Tibial artery (tissue), 4 donors: ENCODE measurements around the gene MARCKS.
A peak's percentile ranks its signal among the peaks of the same experiment; 100 is the strongest.

Source experiments
- DNase-seq, 2 donors: peaks; one replicate each; pipeline ENCODE4 v3.0.0-alpha.2; 2019
- H3K27ac ChIP-seq, 2 donors: fragments of 200-600 bp; sonication (generic) in 1 of 2; 1 replicate in 1 of 2; 2 replicates in 1 of 2; pipeline ENCODE4 v1.5.1; 2018 to 2019; ENCODE audit warnings: mild to moderate bottlenecking in 1 of 2
- H3K27me3 ChIP-seq, 2 donors: fragments of 200-600 bp; sonication (generic) in 1 of 2; one replicate each; pipeline versions ENCODE4 v1.5.1 to v1.6.0; 2016 to 2019
- H3K36me3 ChIP-seq, 3 donors: fragments of 200-600 bp; sonication (generic) in 2 of 3; one replicate each; pipeline ENCODE4 v1.5.1; 2016 to 2019; ENCODE audit warnings: mild to moderate bottlenecking in 2 of 3
- H3K4me1 ChIP-seq, 4 donors: fragments of 200-600 bp; sonication (generic) in 2 of 4; 1 replicate in 3 of 4; 2 replicates in 1 of 4; pipeline ENCODE4 v1.5.1; 2016 to 2019
- H3K4me3 ChIP-seq, 2 donors: fragments of 200-600 bp; sonication (generic) in 1 of 2; 1 replicate in 1 of 2; 2 replicates in 1 of 2; pipeline ENCODE4 v1.5.1; 2018 to 2019; ENCODE audit warnings: mild to moderate bottlenecking in 2 of 2
- H3K9me3 ChIP-seq, 3 donors: fragments of 200-600 bp; sonication (generic) in 1 of 3; one replicate each; pipeline ENCODE4 v1.5.1; 2016 to 2019
- CTCF ChIP-seq, 2 experiments: fragments of 200-600 bp in 1 of 2; fragments of 450-650 bp in 1 of 2; IDR thresholded peaks; one replicate each; pipeline ENCODE4 v1.5.1; 2017 to 2019; ENCODE audit warnings: antibody characterized with exemption in 2 of 2, mild to moderate bottlenecking in 1 of 2, moderate library complexity in 1 of 2
- intact Hi-C: fragments of 100-400 bp; cut with DNase I; formaldehyde crosslinking; loops from one replicate; pipeline ENCODE4 v1.15.0; 2023; ENCODE audit warnings: low total_unique reads

Gene MARCKS

GRCh38 chr6:113856625-113857555 is at the start of gene MARCKS:
Gene MARCKS, plus strand, starts transcription at chr6:113857345. Its CDS starts 401 bp downstream, at chr6:113857746.
- no peak for TF ChIP-seq CTCF (IDR thresholded peaks at IDR 0.05)
- Histone ChIP-seq H3K36me3 (no peaks in the 10 kb centered on the region), H3K9me3 (no peaks in the 10 kb centered on the region), H3K4me1 (peaks cover 0 to 11% (median 5%) of the 10 kb centered on the region in 4 donors), H3K4me3 (peak within 1 kb of the TSS; percentile 61 to 77), H3K27me3 (no peaks in the 10 kb centered on the region), H3K27ac (peak within 1 kb of the TSS; percentile 93 to 99)
- DNase-seq: peak; percentile 85 to 88
- intact Hi-C loops: loop anchor here (5.0 to 10.0 kb wide), 2 partner anchors 440 to 1072 kb away; no protein-coding TSS in a partner anchor

GRCh38 chr6:113809826-113810225 is 47.3 kb upstream of the MARCKS start:
- H3K27ac ChIP-seq: no peak overlapping the region
- intact Hi-C loops: no loop called here
- H3K36me3 ChIP-seq: no peaks in the 10 kb centered on the region
- no peak for DNase-seq
- no peaks in the 10 kb centered on the region for H3K27me3 ChIP-seq
- H3K4me1 ChIP-seq: peaks cover 0 to 9% (median 3%) of the 10 kb centered on the region in 4 donors
- no peaks in the 10 kb centered on the region for H3K9me3 ChIP-seq
- no peak for TF ChIP-seq CTCF (IDR thresholded peaks at IDR 0.05)
- H3K4me3 ChIP-seq: no peak overlapping the region

- intact Hi-C loops: no loop called here
- H3K4me1 ChIP-seq: peaks cover 0 to 9% (median 3%) of the 10 kb centered on the region in 4 donors
- DNase-seq: no peak
These were observed 44.0 kb upstream of the MARCKS start for GRCh38 chr6:113813142-113813541.

GRCh38 chr6:113818578-113818977 is 38.6 kb upstream of the MARCKS start:
- peaks cover 0 to 3% (median under 1%) of the 10 kb centered on the region in 4 donors for H3K4me1 ChIP-seq
- no peaks in the 10 kb centered on the region for H3K9me3 ChIP-seq
- H3K4me3 ChIP-seq: no peak overlapping the region
- intact Hi-C loops: no loop called here
- no peak for TF ChIP-seq CTCF (IDR thresholded peaks at IDR 0.05)
- H3K27me3 ChIP-seq: no peaks in the 10 kb centered on the region
- no peak overlapping the region for H3K27ac ChIP-seq
- no peak for DNase-seq
- no peaks in the 10 kb centered on the region for H3K36me3 ChIP-seq

More at GRCh38 chr6:113813142-113813541, 44.0 kb upstream of the MARCKS start:
- Histone ChIP-seq H3K9me3 (no peaks in the 10 kb centered on the region), H3K4me3 (no peak overlapping the region), H3K36me3 (no peaks in the 10 kb centered on the region), H3K27ac (no peak overlapping the region), H3K27me3 (no peaks in the 10 kb centered on the region)
- TF ChIP-seq CTCF (IDR thresholded peaks at IDR 0.05): no peak

GRCh38 chr6:113819169-113819830 is 37.8 kb upstream of the MARCKS start:
- DNase-seq: no peak
- no peak overlapping the region for H3K4me3 ChIP-seq
- no peaks in the 10 kb centered on the region for H3K27me3 ChIP-seq
- H3K4me1 ChIP-seq: no peaks in the 10 kb centered on the region
- no peaks in the 10 kb centered on the region for H3K36me3 ChIP-seq
- no peaks in the 10 kb centered on the region for H3K9me3 ChIP-seq
- TF ChIP-seq CTCF (IDR thresholded peaks at IDR 0.05): no peak
- no peak overlapping the region for H3K27ac ChIP-seq
- intact Hi-C loops: no loop called here
